Measurements from ENCODE around the gene IL3.
A peak's percentile ranks its signal among the peaks of the same experiment; 100 is the strongest.

IL3 gene

GRCh38 chr5:132025403-132025971 is 35.0 kb upstream of the IL3 start:
- DNase-seq (ENCODE audit: low read depth in 2 of 2, low spot score in 1 of 2) = no peak

- DNase-seq (ENCODE audit: low read depth in 2 of 2, low spot score in 1 of 2) = no peak
These were observed 33.9 kb upstream of the IL3 start for GRCh38 chr5:132026516-132027008.

GRCh38 chr5:132027027-132027426 is 33.4 kb upstream of the IL3 start:
- DNase-seq (ENCODE audit: low read depth in 2 of 2, low spot score in 1 of 2) = no peak

GRCh38 chr5:132029609-132030330 is 30.7 kb upstream of the IL3 start:
- no peak for DNase-seq (ENCODE audit: low read depth in 2 of 2, low spot score in 1 of 2)

DNA sequence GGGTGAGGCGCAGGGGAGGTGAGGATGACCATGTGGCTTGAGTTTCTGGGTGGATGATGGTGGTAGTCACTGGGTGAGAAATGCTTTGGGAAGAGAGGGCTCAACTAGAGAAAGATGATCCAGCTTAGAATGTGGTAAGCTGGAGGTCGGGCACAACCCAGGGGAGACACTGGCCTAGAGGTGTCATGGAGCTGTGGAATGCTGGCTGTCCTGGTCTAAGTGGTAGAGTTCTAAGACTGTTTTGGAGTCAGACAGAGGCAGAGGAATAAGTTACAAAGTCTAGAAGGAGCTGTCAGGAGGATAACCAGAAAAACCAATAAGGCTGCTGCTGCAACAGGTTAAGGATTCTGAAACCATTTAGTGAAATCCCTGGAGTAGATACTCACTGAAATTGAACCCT is 29.8 kb upstream of the IL3 start:
- no peak for DNase-seq (ENCODE audit: low read depth in 2 of 2, low spot score in 1 of 2)

DNA sequence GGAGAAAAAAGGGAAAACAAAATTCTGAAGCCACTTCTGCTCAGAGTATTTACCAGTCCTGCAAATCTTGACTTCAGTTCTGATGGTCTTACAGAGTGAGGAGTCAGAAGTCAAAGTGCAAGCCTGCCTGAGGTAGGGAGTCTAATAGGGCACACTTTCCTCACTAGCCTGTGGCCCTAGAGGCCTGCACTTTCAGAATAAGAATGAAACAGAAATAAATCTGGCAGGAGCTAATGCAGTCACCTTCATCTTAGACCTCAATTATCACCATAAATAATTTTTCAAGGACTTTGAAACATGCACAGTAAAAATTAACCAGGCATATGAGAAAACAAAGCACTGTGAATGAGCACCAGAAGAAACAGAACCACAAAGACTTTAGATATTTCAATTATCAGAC is 28.3 kb upstream of the IL3 start:
- no peak for DNase-seq (ENCODE audit: low read depth in 2 of 2, low spot score in 1 of 2)

- no peak for DNase-seq (ENCODE audit: low read depth in 2 of 2, low spot score in 1 of 2)
These were observed 27.3 kb upstream of the IL3 start for GRCh38 chr5:132033122-132033521.

DNA sequence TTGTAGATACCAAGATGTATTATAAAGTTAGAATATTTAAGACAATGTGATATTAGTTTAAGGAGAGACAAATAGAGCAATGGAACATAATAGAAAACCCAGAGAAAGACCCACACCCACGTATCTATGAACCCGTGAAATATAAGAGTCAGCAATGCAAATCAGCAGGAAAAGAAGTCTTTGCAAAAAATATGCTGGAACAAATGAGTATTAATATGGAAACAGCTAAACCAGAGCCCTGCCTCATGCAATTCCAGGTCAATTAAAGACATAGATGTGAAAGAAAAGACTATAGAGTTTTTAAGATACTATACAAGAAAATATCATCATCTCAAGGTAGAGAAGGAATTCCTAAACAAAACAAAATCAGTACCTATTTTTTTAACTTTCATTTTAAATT is 23.1 kb upstream of the IL3 start:
- no peak for DNase-seq (ENCODE audit: low read depth in 2 of 2, low spot score in 1 of 2)

GRCh38 chr5:132044207-132044606 is 16.2 kb upstream of the IL3 start:
- DNase-seq (ENCODE audit: low read depth in 2 of 2, low spot score in 1 of 2) = no peak

DNA sequence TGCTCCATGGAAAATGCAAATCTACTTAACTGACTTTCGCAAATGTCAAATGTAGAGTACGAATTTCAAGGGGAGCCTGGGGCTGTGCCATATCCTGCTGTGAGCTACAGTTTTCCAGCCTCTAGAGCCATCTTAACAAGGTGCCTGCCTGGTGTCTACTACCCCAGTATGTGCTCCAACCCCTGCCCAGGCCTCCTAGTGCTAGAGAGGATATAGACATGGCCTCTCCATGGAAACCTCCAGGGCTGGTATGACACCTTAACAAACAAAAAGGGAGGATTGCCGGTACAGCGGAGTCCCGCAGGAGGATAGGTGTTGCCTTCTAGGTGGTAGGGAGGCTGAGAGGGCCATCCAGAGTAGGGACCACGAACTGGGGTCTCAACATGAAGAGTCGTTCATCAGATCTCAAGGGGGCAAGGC is 13.6 kb upstream of the IL3 start:
- DNase-seq (ENCODE audit: low read depth in 2 of 2, low spot score in 1 of 2) = no peak

- DNase-seq (ENCODE audit: low read depth in 2 of 2, low spot score in 1 of 2) = no peak
These were observed 11.4 kb upstream of the IL3 start for GRCh38 chr5:132049093-132049492.

DNA sequence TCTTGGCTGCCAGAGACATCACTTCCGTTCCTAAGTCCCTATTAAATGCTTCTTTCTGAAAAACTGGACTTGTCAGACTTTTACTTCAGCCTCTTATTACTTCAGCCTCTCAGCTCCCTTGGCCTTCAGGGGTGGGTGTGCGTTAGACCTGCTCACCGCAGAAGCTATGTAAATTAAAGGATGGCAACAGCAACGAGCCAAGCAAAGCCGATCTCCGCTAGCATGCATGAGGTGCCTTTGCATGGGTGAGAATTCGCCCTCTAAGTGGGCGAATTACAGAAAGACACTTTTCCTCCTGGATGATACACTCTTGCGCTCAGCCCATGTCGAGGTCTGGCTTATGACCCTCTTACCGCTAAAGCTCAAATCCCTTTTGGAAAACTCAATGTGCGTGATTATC is 10.9 kb upstream of the IL3 start:
- DNase-seq (ENCODE audit: low read depth in 2 of 2, low spot score in 1 of 2) = no peak

DNA sequence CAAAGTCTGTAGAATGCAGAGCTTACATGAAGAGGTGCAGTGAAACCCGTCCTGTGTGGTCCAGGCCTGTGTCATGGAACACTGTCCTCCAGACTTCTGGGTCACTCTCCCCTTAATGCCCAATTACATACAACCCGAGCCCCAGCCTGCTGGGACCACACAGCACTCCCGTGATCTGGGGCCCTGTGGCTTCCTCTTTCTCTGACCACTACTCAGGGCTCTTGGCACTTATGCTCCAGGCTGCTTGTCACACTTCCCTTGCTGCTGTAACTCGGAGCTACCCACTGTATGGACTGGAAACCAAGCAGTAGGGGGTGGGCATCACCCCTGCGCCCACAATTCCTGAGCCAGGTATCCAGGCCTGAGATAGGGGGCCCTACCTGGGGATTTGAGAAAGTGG is 10.3 kb upstream of the IL3 start:
- no peak for DNase-seq (ENCODE audit: low read depth in 2 of 2, low spot score in 1 of 2)

DNA sequence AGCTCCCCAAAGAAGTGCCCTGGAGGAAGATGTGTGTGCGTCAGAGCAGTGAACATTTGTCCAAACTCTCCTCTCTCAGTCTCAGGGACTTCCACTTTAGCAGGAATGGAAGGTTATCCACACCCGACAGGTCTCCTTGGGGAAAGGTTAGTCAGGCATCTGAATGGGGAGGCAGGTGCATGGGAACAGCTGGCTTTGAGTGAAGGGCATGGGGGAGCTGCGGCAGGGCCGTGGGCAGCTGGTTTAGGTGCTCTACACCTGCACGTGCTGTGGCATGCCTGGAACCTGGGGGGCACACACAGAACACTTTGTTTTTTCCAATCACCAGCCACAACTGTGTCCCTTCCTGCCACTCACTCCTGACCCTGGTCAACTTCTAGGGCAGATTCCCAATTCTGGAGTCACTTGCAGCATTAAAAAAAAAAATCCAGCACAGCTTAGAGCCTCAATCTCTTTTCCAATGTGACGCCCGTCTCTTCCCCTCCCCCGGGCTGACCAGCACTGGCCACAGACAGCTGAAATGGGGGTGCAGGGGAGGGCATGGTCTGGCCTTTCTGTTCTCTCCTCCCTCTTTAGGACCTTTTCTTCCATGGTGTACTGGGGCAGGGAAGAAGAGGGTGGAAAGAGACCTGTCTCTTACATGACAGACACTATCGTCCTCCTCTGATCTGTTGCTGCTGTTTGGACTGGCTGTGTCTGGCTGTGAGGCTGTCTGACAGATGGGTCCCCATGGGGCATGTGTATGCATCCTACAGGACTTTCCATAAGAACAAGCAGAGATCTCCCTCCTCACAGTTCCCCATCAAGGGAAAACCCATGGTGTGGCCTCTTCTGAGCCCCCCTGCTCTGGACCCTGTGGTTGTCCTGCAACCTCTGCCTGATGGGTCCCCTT is 9.5 kb upstream of the IL3 start:
- no peak for DNase-seq (ENCODE audit: low read depth in 2 of 2, low spot score in 1 of 2)

DNA sequence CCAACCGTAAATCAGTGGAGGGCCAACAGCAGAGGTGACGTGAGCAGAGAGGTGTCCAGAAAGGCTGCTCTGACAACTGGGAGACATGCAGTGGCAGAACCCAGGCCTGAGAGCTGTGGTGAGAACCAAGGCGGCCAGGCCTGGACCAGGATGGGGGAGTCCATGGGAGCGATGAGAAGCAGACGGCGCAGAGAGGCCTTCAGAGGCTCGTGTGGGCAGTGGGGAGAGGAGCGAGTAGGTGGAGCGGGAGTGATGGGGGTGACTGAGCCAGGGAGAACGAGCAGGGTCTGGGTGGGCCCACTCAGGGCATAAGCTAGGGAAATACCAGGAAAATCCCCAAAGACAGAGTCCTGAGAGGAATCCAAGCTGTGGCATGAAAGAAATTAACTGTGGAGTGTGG is 7.9 kb upstream of the IL3 start:
- DNase-seq (ENCODE audit: low read depth in 2 of 2, low spot score in 1 of 2) = no peak

GRCh38 chr5:132053483-132053882 is 7.0 kb upstream of the IL3 start:
- no peak for DNase-seq (ENCODE audit: low read depth in 2 of 2, low spot score in 1 of 2)

DNA sequence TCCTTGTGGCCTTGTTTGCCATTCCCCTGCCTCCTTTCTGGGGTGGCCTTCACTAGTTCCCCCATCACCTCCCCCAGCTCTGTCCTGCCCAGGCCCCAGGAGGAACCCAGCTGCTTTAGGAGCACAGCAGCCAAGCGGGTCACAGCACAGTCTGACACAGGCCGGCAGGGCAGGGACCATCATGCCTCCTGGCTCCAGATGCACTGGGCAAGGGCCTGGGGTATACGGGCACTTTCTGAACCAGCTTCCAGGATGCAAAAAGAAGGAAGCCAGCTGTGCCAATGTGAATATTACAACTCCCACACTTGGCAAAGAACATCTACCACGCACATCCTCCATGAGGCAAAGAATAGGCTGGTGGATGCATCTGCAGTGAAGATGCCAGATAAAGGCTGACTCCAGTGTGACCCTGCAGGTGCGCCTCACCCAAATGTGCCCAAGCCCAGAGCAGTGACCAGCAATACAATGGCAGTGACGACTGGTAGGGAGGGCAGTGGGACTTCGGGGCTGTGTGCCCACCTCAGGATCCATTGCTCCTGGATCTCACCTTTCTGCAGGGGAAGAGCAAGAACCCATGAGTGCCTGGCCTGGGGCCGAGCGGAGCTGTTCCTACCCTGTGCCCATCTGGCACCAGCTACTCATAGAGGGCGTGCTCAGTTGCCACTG is 6.3 kb upstream of the IL3 start:
- DNase-seq (ENCODE audit: low read depth in 2 of 2, low spot score in 1 of 2) = no peak

- DNase-seq (ENCODE audit: low read depth in 2 of 2, low spot score in 1 of 2) = no peak
These were observed 5.6 kb upstream of the IL3 start for GRCh38 chr5:132054697-132055440.

DNA sequence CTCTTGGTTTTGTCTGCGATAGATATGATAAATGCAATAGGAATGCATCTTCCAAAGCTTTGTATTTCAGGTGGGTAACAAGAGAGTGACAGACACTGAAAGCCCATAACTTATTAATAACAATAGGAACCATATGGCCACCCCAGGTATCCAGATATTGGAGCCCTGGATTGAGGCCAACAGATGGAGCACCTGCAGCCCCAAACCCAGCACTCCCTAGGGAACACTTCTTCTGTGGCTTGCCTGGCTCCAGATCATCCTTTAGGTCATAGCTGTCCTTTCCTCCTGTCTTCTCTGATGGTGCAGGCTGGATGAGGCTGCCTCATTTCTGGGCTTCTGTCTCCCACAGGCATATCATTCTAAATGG is 5.0 kb upstream of the IL3 start:
- DNase-seq (ENCODE audit: low read depth in 2 of 2, low spot score in 1 of 2) = no peak

- peak in 1 of 2 donors; percentile 46 for DNase-seq (ENCODE audit: low read depth in 2 of 2, low spot score in 1 of 2)
These were observed 4.4 kb upstream of the IL3 start for GRCh38 chr5:132055808-132056609.
